NCI-H748 (cell line): Measurements from ENCODE around the gene ZNF124.
"Not testable (repeated sequence)": the region's sequence is repeated elsewhere in the genome, so short reads cannot be mapped to it uniquely, and the experiment has no call there.

ENCODE experiments used
- DNase-seq: peaks from one replicate; lab custom pipeline; 2025; ENCODE audit not compliant: unreplicated experiment; lab: John Stamatoyannopoulos, UW

The ZNF124 gene

GRCh38 chr1:247173431-247173830 lies 1.6 kb upstream of the ZNF124 start:
- DNase-seq, result no peak

GRCh38 chr1:247172996-247173395 lies 1.2 kb upstream of the ZNF124 start:
- no peak for DNase-seq

DNA sequence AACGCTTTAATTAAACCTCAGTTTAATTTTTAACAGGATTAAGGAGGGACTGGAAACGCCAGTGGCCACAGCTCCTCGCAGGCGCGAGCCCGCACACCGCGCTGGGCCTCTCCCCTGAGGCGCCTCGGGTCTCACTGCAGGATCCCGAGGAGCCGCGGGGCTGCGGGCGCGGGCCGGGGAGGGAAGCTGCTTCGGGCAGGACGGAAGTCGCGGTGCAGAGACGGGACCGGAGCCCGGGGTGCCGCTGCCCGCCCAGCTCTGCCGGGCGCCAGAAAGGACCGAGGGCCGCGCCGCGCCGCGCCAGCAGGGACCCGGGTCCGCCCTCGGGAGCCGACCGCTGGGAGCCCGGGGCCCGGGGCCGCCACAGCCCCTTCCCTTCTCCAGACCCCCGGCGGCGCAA lies 377 bp downstream of the ZNF124 start:
- not testable (repeated sequence) for DNase-seq

DNA sequence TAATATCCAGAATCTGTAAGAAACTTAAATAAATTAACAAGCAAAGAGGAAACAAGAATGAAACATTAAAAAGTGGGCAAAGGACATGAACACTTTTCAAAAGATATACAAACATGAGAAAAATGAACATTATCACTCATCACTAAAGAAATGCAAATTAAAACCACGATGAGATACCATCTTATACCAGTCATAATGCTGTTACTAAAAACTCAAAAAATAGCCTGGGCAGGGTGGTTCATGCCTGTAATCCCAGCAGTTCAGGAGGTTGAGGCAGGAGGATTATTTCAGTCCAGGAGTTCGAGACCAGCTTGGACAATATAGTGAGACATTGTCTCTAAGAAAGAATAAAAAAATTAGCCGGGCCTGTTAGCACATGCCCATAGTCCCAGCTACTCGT lies 6.1 kb downstream of the ZNF124 start:
- DNase-seq, result no peak

DNA sequence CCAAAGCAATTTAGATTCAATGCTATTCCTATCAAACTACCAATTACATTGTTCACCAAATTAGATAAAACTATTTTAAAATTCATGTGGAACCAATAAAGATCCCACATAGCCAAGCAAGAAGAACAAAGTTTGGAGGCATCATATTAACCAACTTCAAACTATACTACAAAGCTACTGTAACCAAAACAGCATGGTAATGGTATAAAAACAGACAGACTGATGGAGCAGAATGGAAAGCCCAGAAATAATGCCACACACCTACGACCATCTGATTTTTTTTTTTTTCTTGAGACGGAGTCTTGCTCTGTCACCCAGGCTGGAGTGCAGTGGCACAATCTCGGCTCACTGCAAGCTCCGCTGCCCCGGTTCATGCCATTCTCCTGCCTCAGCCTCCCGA lies 7.1 kb downstream of the ZNF124 start:
- DNase-seq, result no peak

- no peak for DNase-seq
Measured at GRCh38 chr1:247156787-247157232, 15.0 kb downstream of the ZNF124 start.

DNA sequence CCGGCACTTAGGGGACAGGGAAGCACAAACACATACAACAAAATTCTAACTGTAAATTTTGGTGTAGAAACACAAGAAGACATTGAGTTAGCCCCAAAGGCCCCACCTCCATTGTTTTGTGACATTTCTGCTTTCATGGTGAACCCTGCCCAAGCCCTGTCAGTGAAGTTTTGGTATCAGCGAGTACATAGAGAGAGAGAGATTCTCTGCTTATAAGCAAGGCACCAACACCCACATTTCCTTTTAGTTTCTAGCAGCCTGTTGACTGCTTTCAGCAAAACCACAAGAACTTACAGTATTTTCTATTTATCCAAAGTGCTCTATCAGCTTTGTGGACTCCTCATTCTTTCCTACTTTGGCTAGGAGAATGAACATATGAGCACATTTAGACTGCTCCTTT lies 24.0 kb downstream of the ZNF124 start:
- no peak for DNase-seq

GRCh38 chr1:247147120-247147519 lies 24.7 kb downstream of the ZNF124 start:
- not testable (repeated sequence) for DNase-seq

DNA sequence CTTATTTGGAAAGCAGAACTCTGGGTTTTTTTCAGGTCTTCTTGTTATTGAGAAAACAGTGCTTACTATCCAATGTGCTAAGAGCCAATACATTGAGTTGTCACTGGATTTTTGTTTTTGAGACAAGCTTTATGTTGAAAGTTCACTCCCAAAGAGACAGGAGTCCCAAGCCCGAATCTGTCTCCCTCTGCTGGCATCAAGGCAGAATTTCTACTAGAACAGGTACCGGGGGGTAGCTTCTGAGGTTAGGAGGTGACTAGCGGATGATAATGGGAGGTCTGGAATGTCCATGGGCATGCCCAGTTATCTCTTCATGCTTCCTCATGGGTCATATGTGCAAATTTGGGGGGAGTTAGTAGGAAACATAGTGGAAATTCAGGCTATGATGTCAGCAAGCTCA lies 25.1 kb downstream of the ZNF124 start:
- no peak for DNase-seq

DNA sequence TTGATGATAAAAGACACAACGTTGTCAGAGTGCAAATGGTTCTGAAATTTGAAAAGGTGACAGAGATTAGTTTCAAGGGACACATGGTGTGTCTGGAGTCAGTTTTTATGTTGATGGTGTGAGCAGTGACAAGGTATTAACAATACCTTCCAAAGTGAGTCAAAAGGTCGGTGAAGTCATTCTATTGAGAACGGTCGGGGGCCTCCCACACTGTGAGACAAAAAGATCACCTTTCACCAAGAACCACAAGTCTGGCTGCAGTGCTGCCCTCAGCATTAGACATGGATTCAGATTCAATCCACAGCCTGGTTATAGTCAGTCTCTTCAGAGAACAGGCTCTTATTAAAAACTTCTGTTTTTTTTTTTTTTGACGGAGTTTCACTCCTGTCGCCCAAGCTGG lies 26.5 kb downstream of the ZNF124 start:
- no peak for DNase-seq

GRCh38 chr1:247139557-247139956 lies 32.3 kb downstream of the ZNF124 start:
- DNase-seq, result not testable (repeated sequence)

- no peak for DNase-seq
Measured at GRCh38 chr1:247131236-247131635, 40.6 kb downstream of the ZNF124 start.

DNA sequence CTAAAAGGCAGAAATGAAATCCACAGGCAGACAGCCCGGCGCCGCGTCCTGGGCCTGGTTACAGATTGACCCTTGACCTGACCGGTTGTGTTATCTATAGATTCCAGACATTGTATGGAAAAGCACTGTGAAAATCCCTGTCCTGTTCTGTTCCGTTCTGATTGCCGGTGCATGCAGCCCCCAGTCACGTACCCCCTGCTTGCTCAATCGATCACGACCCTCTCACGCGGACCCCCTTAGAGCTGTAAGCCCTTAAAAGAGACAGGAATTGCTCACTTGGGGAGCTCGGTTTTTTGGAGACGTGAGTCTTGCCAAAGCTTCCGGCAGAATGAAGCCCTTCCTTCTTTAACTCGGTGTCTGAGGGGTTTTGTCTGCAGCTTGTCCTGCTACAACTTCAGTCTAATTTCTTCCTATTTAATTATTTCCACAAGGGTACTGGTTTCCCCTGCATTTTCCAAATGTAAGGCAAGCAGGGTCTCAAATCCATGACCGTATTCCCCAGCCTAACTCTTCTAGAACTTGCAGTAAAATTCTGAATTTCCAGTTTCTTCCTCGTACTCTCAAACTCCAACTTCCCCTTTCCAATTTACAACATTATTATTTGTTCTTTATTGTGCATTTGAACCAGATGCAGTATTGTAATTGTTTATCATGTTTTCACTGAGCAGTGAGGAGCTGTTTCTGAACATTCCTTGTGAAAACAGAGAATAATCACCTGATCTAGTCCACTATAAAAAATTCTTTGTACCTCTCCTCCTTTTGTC lies 44.1 kb downstream of the ZNF124 start:
- not testable (repeated sequence) for DNase-seq

DNA sequence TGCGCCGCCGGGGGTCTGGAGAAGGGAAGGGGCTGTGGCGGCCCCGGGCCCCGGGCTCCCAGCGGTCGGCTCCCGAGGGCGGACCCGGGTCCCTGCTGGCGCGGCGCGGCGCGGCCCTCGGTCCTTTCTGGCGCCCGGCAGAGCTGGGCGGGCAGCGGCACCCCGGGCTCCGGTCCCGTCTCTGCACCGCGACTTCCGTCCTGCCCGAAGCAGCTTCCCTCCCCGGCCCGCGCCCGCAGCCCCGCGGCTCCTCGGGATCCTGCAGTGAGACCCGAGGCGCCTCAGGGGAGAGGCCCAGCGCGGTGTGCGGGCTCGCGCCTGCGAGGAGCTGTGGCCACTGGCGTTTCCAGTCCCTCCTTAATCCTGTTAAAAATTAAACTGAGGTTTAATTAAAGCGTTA lies 45.2 kb downstream of the ZNF124 start:
- DNase-seq, result not testable (repeated sequence)

GRCh38 chr1:247126166-247126565 lies 45.7 kb downstream of the ZNF124 start:
- DNase-seq, result not testable (repeated sequence)

DNA sequence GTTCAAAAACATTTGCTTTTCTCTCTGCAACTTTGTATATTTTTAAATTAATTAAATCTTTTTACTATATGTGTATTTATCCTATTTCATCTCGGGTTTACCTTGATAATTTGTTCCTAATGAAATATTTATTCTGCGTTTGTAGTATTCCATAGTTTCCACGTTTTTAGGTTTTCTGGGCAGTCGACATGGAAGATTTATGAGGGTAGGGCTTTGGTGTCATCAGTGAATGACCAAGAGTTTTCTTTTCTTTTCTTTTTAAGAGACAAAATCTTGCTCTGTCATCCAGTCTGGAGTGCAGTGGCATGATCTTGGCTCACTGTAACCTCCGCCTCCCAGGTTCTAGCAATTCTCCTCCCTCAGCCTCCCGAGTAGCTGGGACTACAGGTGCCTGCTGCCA lies 50.4 kb downstream of the ZNF124 start:
- DNase-seq, result no peak

DNA sequence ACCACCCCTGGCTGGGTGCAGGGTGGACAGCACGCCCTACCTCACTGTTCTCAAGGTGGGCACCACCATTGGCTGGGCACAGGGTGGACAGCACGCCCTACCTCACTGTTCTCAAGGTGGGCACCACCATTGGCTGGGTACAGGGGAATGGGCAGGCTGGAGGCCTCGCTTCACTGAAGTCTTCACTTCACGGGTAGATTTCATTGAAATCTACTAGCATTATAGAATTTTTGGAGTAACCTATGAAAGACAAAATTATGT lies 51.5 kb downstream of the ZNF124 start:
- DNase-seq, result not testable (repeated sequence)

GRCh38 chr1:247119600-247120407 lies 52.0 kb downstream of the ZNF124 start:
- no peak for DNase-seq

GRCh38 chr1:247118946-247119446 lies 52.8 kb downstream of the ZNF124 start:
- DNase-seq, result peak; percentile 35

- DNase-seq, result no peak
Measured at GRCh38 chr1:247115545-247115944, 56.3 kb downstream of the ZNF124 start.

DNA sequence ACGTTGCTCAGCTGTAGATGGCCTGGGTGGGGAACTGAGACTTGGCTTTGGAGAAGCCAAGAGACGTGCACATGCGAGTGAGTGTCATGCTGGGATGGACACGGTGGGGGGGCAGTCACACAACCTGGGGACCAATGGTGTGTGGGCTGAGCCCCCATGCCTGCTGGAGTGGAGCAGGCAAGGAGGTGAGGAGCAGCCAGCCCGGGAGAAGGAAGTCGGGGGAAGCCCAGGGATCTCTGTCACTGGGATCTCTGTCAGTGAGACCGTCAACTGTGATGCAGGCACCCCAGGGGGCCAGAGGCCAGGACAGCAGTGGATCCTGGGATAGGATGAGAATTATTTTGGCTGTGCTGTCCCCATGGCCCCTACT lies 56.7 kb downstream of the ZNF124 start:
- DNase-seq, result no peak

DNA sequence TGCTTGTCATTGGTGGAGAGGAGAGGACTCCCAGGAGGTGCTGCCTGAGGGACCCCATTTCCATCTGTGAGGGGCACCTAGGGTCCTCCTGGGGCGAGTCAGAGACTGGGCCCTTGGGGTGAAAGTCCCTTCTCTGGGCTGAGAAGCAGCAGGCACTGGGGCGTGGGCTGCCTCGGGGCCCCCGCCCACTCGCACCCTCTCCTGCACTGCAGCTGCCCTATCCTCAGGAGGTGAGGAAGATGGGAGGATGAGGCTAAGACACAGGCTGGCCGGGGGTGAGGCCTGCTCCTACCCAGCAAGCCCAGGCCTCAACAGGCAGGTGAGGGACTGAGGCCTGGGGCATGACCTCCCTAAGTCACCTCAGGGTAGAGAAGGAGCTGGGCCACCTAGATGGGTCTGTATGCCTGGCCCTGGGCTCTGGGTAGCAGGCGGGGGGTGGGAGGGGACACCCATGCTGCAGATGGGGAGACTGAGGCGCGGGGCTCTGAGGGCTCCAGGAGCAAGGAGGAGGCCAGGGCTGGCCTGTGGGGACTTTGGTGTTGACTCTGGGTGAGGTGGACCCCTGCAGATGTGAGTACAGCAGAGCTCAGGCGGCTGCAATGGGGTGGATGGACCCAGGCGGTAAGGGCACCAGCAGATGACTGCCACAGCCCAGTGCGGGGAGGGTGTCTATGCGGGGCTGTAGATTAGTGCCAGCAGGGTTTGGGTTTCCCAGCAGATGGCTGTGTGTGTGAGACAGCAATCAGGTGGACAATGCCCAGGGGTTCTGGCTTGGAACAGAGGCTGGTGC lies 57.3 kb downstream of the ZNF124 start:
- no peak for DNase-seq
